ENCODE measurements around the gene KDELR3.

Gene KDELR3

GRCh38 chr22:38518620-38519019 is 50.7 kb downstream of the KDELR3 start:
- DNase-seq (ENCODE audit: extremely low read depth, low read depth) = no peak
- TF ChIP-seq CTCF (IDR thresholded peaks at IDR 0.05; ENCODE audit: low read depth, low read length, missing control alignments) = no peak
- H3K4me3 ChIP-seq (replicated peaks; ENCODE audit: low read depth, low read length) = no peak overlapping the region

GRCh38 chr22:38519453-38520250 is 51.8 kb downstream of the KDELR3 start:
- TF ChIP-seq CTCF (IDR thresholded peaks at IDR 0.05; ENCODE audit: low read depth, low read length, missing control alignments) = no peak
- no peak for DNase-seq (ENCODE audit: extremely low read depth, low read depth)
- no peak overlapping the region for H3K4me3 ChIP-seq (replicated peaks; ENCODE audit: low read depth, low read length)

- no peak for DNase-seq (ENCODE audit: extremely low read depth, low read depth)
- H3K4me3 ChIP-seq (replicated peaks; ENCODE audit: low read depth, low read length) = no peak overlapping the region
- TF ChIP-seq CTCF (IDR thresholded peaks at IDR 0.05; ENCODE audit: low read depth, low read length, missing control alignments) = no peak
These were observed 55.1 kb downstream of the KDELR3 start for GRCh38 chr22:38523029-38523428.

GRCh38 chr22:38523479-38523878 is 55.6 kb downstream of the KDELR3 start:
- no peak for DNase-seq (ENCODE audit: extremely low read depth, low read depth)
- no peak for TF ChIP-seq CTCF (IDR thresholded peaks at IDR 0.05; ENCODE audit: low read depth, low read length, missing control alignments)
- no peak overlapping the region for H3K4me3 ChIP-seq (replicated peaks; ENCODE audit: low read depth, low read length)

- TF ChIP-seq CTCF (IDR thresholded peaks at IDR 0.05; ENCODE audit: low read depth, low read length, missing control alignments) = no peak
- no peak overlapping the region for H3K4me3 ChIP-seq (replicated peaks; ENCODE audit: low read depth, low read length)
- no peak for DNase-seq (ENCODE audit: extremely low read depth, low read depth)
These were observed 56.5 kb downstream of the KDELR3 start for GRCh38 chr22:38524429-38524828.

- TF ChIP-seq CTCF (IDR thresholded peaks at IDR 0.05; ENCODE audit: low read depth, low read length, missing control alignments) = no peak
- no peak overlapping the region for H3K4me3 ChIP-seq (replicated peaks; ENCODE audit: low read depth, low read length)
- no peak for DNase-seq (ENCODE audit: extremely low read depth, low read depth)
These were observed 63.5 kb downstream of the KDELR3 start for GRCh38 chr22:38531251-38531938.

Data from HFF-Myc (cell line).